Cardiac fibroblast (primary cell): ENCODE data around the gene TNIK.

Experiments
- DNase-seq, 2 donors: peaks; one replicate each; pipeline versions ENCODE4 v3.0.0 to v3.0.0-alpha.2; 2010; ENCODE audit warnings: low read depth in 2 of 2
- H3K4me3 ChIP-seq, 2 donors: replicated peaks in 1 of 2; 1 replicate in 1 of 2; 2 replicates in 1 of 2; pipeline ENCODE4 v1.5.1; 2011; ENCODE audit warnings: low read depth in 2 of 2, low read length in 2 of 2, mild to moderate bottlenecking in 2 of 2, moderate library complexity in 1 of 2
- TF ChIP-seq, protein P1 (sequence below): IDR thresholded peaks from one replicate; pipeline ENCODE4 v1.5.1; 2011; ENCODE audit warnings: low read depth, mild to moderate bottlenecking, low read length, inconsistent platforms

TNIK gene

GRCh38 chr3:171213178-171213577, 247.0 kb downstream of the TNIK start:
- H3K4me3 ChIP-seq: no peak overlapping the region
- DNase-seq: no peak
- TF ChIP-seq, protein P1, sequence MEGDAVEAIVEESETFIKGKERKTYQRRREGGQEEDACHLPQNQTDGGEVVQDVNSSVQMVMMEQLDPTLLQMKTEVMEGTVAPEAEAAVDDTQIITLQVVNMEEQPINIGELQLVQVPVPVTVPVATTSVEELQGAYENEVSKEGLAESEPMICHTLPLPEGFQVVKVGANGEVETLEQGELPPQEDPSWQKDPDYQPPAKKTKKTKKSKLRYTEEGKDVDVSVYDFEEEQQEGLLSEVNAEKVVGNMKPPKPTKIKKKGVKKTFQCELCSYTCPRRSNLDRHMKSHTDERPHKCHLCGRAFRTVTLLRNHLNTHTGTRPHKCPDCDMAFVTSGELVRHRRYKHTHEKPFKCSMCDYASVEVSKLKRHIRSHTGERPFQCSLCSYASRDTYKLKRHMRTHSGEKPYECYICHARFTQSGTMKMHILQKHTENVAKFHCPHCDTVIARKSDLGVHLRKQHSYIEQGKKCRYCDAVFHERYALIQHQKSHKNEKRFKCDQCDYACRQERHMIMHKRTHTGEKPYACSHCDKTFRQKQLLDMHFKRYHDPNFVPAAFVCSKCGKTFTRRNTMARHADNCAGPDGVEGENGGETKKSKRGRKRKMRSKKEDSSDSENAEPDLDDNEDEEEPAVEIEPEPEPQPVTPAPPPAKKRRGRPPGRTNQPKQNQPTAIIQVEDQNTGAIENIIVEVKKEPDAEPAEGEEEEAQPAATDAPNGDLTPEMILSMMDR: no peak

DNA sequence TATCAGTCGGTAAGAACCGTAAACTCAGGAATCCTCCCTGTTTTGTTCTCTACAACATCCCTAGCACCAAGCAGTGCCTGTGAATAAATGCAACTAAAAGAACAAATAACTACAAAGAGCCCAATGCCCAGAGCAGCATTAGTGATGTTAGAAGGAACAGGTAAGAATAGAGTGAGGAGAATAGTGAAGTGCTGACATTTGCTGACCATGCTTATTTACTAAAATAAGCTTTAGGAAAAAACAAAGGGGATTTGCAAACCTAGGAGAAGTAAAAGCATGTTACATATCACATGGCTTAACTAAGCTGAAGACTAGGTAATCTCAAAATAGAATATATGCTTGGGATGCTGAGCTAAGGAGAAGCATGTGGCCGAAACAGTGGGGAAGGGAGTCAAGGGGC, 247.6 kb downstream of the TNIK start:
- no peak for DNase-seq
- no peak overlapping the region for H3K4me3 ChIP-seq
- TF ChIP-seq, protein P1: no peak

DNA sequence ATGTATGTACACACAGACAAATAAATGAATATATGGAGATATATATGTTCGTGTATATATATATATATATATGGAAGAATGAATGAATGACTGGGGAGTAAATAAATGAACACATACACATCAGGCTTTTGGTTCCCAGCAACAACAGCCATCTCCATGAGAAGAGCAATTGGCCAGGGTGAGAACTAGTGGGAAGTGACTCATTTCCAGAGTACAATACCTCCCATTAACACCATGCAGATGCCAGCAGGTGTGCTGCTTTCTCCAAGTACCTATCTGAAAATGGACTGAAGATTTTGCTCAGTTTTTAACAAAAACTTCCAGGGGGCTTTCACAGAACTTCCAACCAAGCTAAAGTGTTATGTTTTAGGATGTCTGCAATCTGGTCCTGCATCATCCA, 253.9 kb downstream of the TNIK start:
- TF ChIP-seq, protein P1: no peak
- H3K4me3 ChIP-seq: no peak overlapping the region
- no peak for DNase-seq

- TF ChIP-seq, protein P1: no peak
- H3K4me3 ChIP-seq: no peak overlapping the region
- DNase-seq: peak; percentile 21 to 68
Measured at GRCh38 chr3:171204942-171205341, 255.3 kb downstream of the TNIK start.

DNA sequence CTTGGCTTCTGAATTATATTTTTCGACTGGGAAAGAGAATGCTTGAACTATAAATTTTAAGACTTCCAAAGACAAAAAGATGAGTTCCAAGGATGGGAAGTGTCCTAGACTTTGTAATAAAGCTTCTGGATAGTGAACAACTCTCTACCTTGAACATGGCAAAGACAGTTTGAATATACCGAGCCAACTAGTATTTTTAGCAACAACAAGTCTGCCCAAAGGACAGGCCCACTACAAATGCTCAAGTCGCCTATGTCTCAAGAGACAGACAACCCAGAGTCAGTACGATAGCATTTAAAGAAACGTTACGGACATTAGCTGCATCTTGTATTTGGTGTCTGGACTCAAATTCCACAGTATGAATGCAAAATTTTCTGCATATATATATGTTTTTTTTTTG, 258.4 kb downstream of the TNIK start:
- TF ChIP-seq, protein P1: no peak
- H3K4me3 ChIP-seq: no peak overlapping the region
- DNase-seq: no peak

GRCh38 chr3:171200750-171201088, 259.5 kb downstream of the TNIK start:
- TF ChIP-seq, protein P1: no peak
- no peak for DNase-seq

DNA sequence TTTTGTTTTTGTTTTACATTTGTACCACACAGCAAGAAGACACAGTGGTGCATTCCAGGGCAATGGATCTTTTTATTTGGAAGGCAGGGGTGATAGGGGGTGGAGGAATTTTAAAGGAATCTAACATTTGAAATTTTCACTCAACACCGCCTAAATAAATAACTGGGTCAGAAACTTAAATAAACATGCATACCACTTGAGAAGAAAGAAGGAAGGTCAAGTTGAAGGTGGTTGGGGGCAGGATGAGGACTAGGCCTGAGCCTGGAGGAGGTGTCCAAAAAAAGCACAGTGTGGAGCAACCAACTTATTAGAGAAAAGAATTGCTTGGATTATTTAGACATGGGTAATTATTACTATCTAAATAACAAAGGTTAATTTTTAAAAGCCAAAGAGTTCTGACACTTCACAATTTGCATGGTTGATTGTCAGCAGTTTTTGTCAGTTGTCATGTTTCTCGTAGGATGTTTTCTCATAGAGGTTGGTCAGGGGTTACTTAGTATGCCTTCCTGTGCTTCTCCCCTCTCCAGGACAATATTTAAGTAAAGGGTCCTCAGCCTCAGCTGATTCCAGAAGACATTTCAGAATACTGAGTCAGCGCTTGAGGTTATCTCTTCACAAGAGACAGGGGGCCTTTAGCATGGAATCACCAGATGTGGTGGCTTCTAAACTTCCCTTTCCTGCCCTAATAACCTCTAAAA, 260.0 kb downstream of the TNIK start:
- TF ChIP-seq, protein P1: no peak
- H3K4me3 ChIP-seq: no peak overlapping the region
- DNase-seq: no peak

More at GRCh38 chr3:171200750-171201088, 259.5 kb downstream of the TNIK start:
- H3K4me3 ChIP-seq: no peak overlapping the region
